K562 (cell line): ENCODE measurements around the gene SORT1. TPM values are rescaled to one million over a fixed set of nuclear protein-coding genes. Genes with fewer than 3 reads are reported as not detected.

Experiments used
- ATAC-seq: fragments of 200-7000 bp; cut with Tn5 transposase; 3 replicates; pipeline ENCODE4 v1.9.1; 2020; ENCODE audit warnings: moderate library complexity
- BruUV-seq: library from RNA; stranded (reverse); fragments of 400-500 nt; replicated peaks from 2 replicates; lab custom pipeline; 2021; lab: Mats Ljungman, UMichigan
- CTCF ChIA-PET: fragments of 300-600 bp; formaldehyde crosslinking; extraction: SDS; loops from one replicate; lab custom pipeline; 2021; ENCODE audit warnings: low intra/inter-chr PET ratio; lab: Yijun Ruan, JAX
- POLR2A ChIA-PET: fragments of 300-600, 350-650 bp; sonication (Branson Sonifier 250); formaldehyde crosslinking; extraction: SDS; loops from one replicate; lab custom pipeline; 2021; ENCODE audit warnings: antibody characterized with exemption, inconsistent platforms; lab: Yijun Ruan, JAX
- DNase-seq, 4 experiments: peaks; one replicate each; pipeline versions ENCODE4 v3.0.0 to v3.0.0-alpha.2; 2011 to 2018; ENCODE audit warnings: low spot score in 3 of 4, mixed read lengths in 3 of 4; ENCODE audit errors: extremely low read depth in 1 of 4
- FAIRE-seq: peaks from 2 replicates; lab custom pipeline; 2011; peaks lifted over from hg19 to GRCh38; lab: Jason Lieb, UNC
- H2AFZ ChIP-seq: 2 replicates; pipeline ENCODE4 v1.6.0; 2011; ENCODE audit warnings: low read depth, low read length, control low read depth, inconsistent platforms
- H3K27ac ChIP-seq: fragments of 200-600 bp; 3 replicates; pipeline ENCODE4 v1.8.0; 2011; ENCODE audit warnings: low read depth, mild to moderate bottlenecking, control low read depth, inconsistent platforms, low read length, moderate library complexity, mixed read lengths; ENCODE audit errors: extremely low read depth
- H3K27me3 ChIP-seq, 2 experiments: fragments of 300-600 bp in 1 of 2; 2 replicates in 1 of 2; 3 replicates in 1 of 2; pipeline versions ENCODE4 v1.6.0 to v1.8.0; 2011; ENCODE audit warnings: inconsistent platforms in 2 of 2, low read length in 2 of 2, mild to moderate bottlenecking in 1 of 2, mixed read lengths in 1 of 2, moderate library complexity in 1 of 2; ENCODE audit not compliant: control insufficient read depth in 2 of 2, insufficient read depth in 2 of 2
- H3K36me3 ChIP-seq: fragments of 300-600 bp; 3 replicates; pipeline ENCODE4 v1.8.0; 2011; ENCODE audit warnings: mild to moderate bottlenecking, low read length, inconsistent platforms; ENCODE audit not compliant: control insufficient read depth, insufficient read depth
- H3K4me1 ChIP-seq, 2 experiments: fragments of 200-600 bp in 1 of 2; replicated peaks in 1 of 2; 2 replicates in 1 of 2; 3 replicates in 1 of 2; pipeline versions ENCODE4 v1.5.1 to v1.8.0; 2011; ENCODE audit warnings: inconsistent platforms in 2 of 2, low read length in 2 of 2, mild to moderate bottlenecking in 1 of 2, mixed read lengths in 1 of 2, moderate library complexity in 1 of 2; ENCODE audit not compliant: control insufficient read depth in 2 of 2, insufficient read depth in 2 of 2
- H3K4me2 ChIP-seq: 2 replicates; pipeline ENCODE4 v1.6.1; 2011; ENCODE audit warnings: low read length, control low read depth, inconsistent platforms, mixed read lengths; ENCODE audit not compliant: insufficient read depth
- H3K4me3 ChIP-seq: fragments of 200-600 bp; sonication (generic), shearing (Covaris generic); 2 replicates; pipeline ENCODE4 v1.5.1; 2016; ENCODE audit warnings: control low read depth, inconsistent platforms
- H3K79me2 ChIP-seq: fragments of 200-600 bp; 3 replicates; pipeline ENCODE4 v1.8.0; 2011; ENCODE audit warnings: low read length, inconsistent platforms; ENCODE audit not compliant: control insufficient read depth, insufficient read depth
- H3K9ac ChIP-seq, 2 experiments: 2 replicates each; pipeline versions ENCODE4 v1.6.0 to v1.6.1; 2011; ENCODE audit warnings: low read depth in 2 of 2, low read length in 2 of 2, control low read depth in 1 of 2, inconsistent platforms in 1 of 2, mild to moderate bottlenecking in 1 of 2, mixed read lengths in 1 of 2; ENCODE audit not compliant: insufficient read depth in 1 of 2
- H3K9me1 ChIP-seq: one replicate; pipeline ENCODE4 v1.6.0; 2011; ENCODE audit warnings: inconsistent platforms, mild to moderate bottlenecking, low read length, moderate library complexity; ENCODE audit not compliant: control insufficient read depth, insufficient read depth
- H3K9me3 ChIP-seq: replicated peaks from 2 replicates; pipeline ENCODE4 v1.5.1; 2011; ENCODE audit warnings: low read depth, low read length, inconsistent platforms; ENCODE audit not compliant: control insufficient read depth, insufficient read depth
- H4K20me1 ChIP-seq: replicated peaks from 2 replicates; pipeline ENCODE4 v1.6.1; 2011; ENCODE audit warnings: low read length, inconsistent platforms, mixed read lengths; ENCODE audit not compliant: control insufficient read depth, insufficient read depth
- BMI1 ChIP-seq: fragments of 150-350 bp; IDR thresholded peaks from 2 replicates; pipeline ENCODE4 v1.6.1; 2014; ENCODE audit warnings: low read length
- EGR1 ChIP-seq: fragments of 450-650 bp; conservative IDR thresholded peaks from 2 replicates; pipeline ENCODE4 v1.6.1; 2017; ENCODE audit warnings: mild to moderate bottlenecking
- FOXM1 ChIP-seq, 2 experiments: fragments of 450-650 bp in 1 of 2; sonication (generic) in 1 of 2; formaldehyde crosslinking in 1 of 2; IDR thresholded peaks; 2 replicates each; pipeline versions ENCODE4 v1.6.1 to v1.9.0; 2017 to 2022; ENCODE audit warnings: low read depth in 2 of 2, mild to moderate bottlenecking in 2 of 2, missing genetic modification reagents in 1 of 2, moderate library complexity in 1 of 2
- HMGN3 ChIP-seq: IDR thresholded peaks from 2 replicates; pipeline ENCODE4 v1.6.1; 2011; ENCODE audit warnings: borderline replicate concordance, low read depth, mild to moderate bottlenecking, mixed read lengths, low read length; ENCODE audit not compliant: insufficient read length; ENCODE audit errors: extremely low read depth
- MBD1 ChIP-seq: fragments of 250-450 bp; sonication (Bioruptor Pico); IDR thresholded peaks from 2 replicates; pipeline ENCODE4 v1.8.0; 2022; ENCODE audit warnings: inconsistent platforms
- NFIC ChIP-seq: fragments of 450-650 bp; IDR thresholded peaks from 2 replicates; pipeline ENCODE4 v1.6.1; 2017; ENCODE audit warnings: mild to moderate bottlenecking, inconsistent platforms
- NFXL1 ChIP-seq: fragments of 450-650 bp; formaldehyde crosslinking; IDR thresholded peaks from 2 replicates; pipeline ENCODE4 v1.4.0; 2021; ENCODE audit warnings: mild to moderate bottlenecking
- NR0B1 ChIP-seq: fragments of 450-650 bp; IDR thresholded peaks from one replicate; pipeline ENCODE4 v1.6.1; 2018; ENCODE audit warnings: mild to moderate bottlenecking, moderate library complexity; ENCODE audit not compliant: partially characterized antibody
- NR1H2 ChIP-seq: sonication (generic); formaldehyde crosslinking; IDR thresholded peaks from 2 replicates; pipeline ENCODE4 v1.4.0; 2020; ENCODE audit warnings: mild to moderate bottlenecking, missing genetic modification reagents
- PRDM10 ChIP-seq: fragments of 450-650 bp; IDR thresholded peaks from 2 replicates; pipeline ENCODE4 v1.6.1; 2018; ENCODE audit not compliant: partially characterized antibody
- PTBP1 ChIP-seq: fragments of 200-400 bp; formaldehyde crosslinking; IDR thresholded peaks from 2 replicates; pipeline ENCODE4 v1.6.1; 2017; ENCODE audit warnings: low read depth, low read length
- RBM34 ChIP-seq: fragments of 200-400 bp; formaldehyde crosslinking; IDR thresholded peaks from 2 replicates; pipeline ENCODE4 v1.6.1; 2018; ENCODE audit warnings: low read length, borderline replicate concordance; ENCODE audit not compliant: insufficient read depth
- RHOXF2B ChIP-seq: fragments of 250-450 bp; sonication (Bioruptor Pico); conservative IDR thresholded peaks from 2 replicates; pipeline ENCODE4 v1.5.1; 2021
- SMARCB1 ChIP-seq: IDR thresholded peaks from 2 replicates; pipeline ENCODE4 v1.6.1; 2011; ENCODE audit warnings: improper control_type of control experiment, low read depth; ENCODE audit not compliant: insufficient read length
- ZKSCAN1 ChIP-seq: fragments of 150-350 bp; IDR thresholded peaks from 2 replicates; pipeline ENCODE4 v1.6.1; 2016; ENCODE audit warnings: low read depth, low read length
- ZKSCAN3 ChIP-seq: fragments of 250-450 bp; sonication (Bioruptor Pico); IDR thresholded peaks from 2 replicates; pipeline ENCODE4 v1.4.0; 2020
- ZNF316 ChIP-seq: fragments of 450-650 bp; IDR thresholded peaks from 2 replicates; pipeline ENCODE4 v1.6.1; 2016
- WGBS: fragments of 100-300 bp; shearing (Covaris generic); methylation state at CpG from one replicate; pipeline ENCODE4 v1.1.6; 2016; ENCODE audit warnings: low coverage, mixed read lengths; ENCODE audit not compliant: insufficient coverage; ENCODE audit errors: missing lambda C conversion rate; 5-methylcytosine and 5-hydroxymethylcytosine counted together
- in situ Hi-C: fragments of 300-500 bp; cut with MboI; formaldehyde crosslinking; loops from 4 replicates; pipeline ENCODE4 v1.15.0; 2018; ENCODE audit warnings: inconsistent platforms, mixed read lengths
- intact Hi-C: fragments of 100-400 bp; cut with micrococcal nuclease; formaldehyde crosslinking; loops from 2 replicates; pipeline ENCODE4 v1.14.2; 2022
- polyA plus RNA-seq, 8 experiments: library from polyadenylated mRNA; depleted of rRNA in 4 of 8; stranded (reverse) in 5 of 8; unstranded in 3 of 8; fragments of >200 nt; fragmentation: Nextera tagmentation in 2 of 8; fragmentation: Illumina TruSeq in 1 of 8; extraction: Ambion mirVana in 2 of 8; extraction: Trizol in 1 of 8; gene quantifications; 2 replicates each; pipeline versions ENCODE4 v1.2.1 to v1.2.3, GENCODE V29; 2011 to 2014; ENCODE audit warnings: inconsistent platforms in 1 of 8, missing spikeins in 1 of 8
- total RNA-seq, 7 experiments: library from RNA; depleted of rRNA in 6 of 7; stranded (reverse); fragments of >200 nt in 6 of 7; fragmentation: Illumina TruSeq in 2 of 7; extraction: Trizol in 2 of 7; gene quantifications; 2 replicates each; pipeline versions ENCODE4 v1.2.1 to v1.2.3, GENCODE V29; 2011 to 2021; ENCODE audit warnings: low replicate concordance in 1 of 7

The SORT1 gene
- total and polyA plus RNA-seq, 9 of the 15 experiments (the other 6 are each of a cell fraction or from before 2014, with no cell fraction given): 27.4 to 112 (median 65.0) TPM

GRCh38 chr1:109385417-109385816, 12.3 kb downstream of the SORT1 start:
- Histone ChIP-seq H3K79me2 (peaks cover 99% of the 10 kb centered on the region), H4K20me1 (no peaks in the 10 kb centered on the region), H3K9me3 (peaks cover 2% of the 10 kb centered on the region; the same call in 1 of the 2 replicates), H3K4me2 (peak overlapping the region; percentile 34), H3K4me3 (no peak overlapping the region), H3K9me1 (no peaks in the 10 kb centered on the region), H3K27me3 (no peaks in the 10 kb centered on the region), H2AFZ (no peak overlapping the region), H3K36me3 (peaks cover 16% of the 10 kb centered on the region; the same call in 2 of the 3 replicates), H3K9ac (peak overlapping the region; percentile 13 to 67; a peak in 3 of 4 replicates), H3K27ac (peak overlapping the region; percentile 45), H3K4me1 (peaks cover 25 to 76% of the 10 kb centered on the region in 2 experiments)
- intact Hi-C loops (no loop called here), in situ Hi-C loops (no loop called here)
- ATAC-seq (no peak), DNase-seq (no peak), FAIRE-seq (no peak)
- ChIA-PET POLR2A (no interaction called here), CTCF (no interaction called here)
- WGBS: 46% methylated on average over 2 of the region's 2 CpGs
- TF ChIP-seq ZNF316 (no peak), EGR1 (no peak), RHOXF2B (CRISPR knock-in tag) (no peak), MBD1 (CRISPR knock-in tag) (no peak), ZKSCAN1 (no peak), NR0B1 (no peak), NR1H2 (CRISPR knock-in tag) (no peak), NFXL1 (CRISPR knock-in tag) (no peak), HMGN3 (no peak), FOXM1 (IDR thresholded peaks at IDR 0.05; ENCODE audit: low read depth) (no peak), FOXM1 (CRISPR knock-in tag; IDR thresholded peaks at IDR 0.05; ENCODE audit: low read depth) (no peak), PTBP1 (no peak), BMI1 (no peak), RBM34 (no peak), ZKSCAN3 (CRISPR knock-in tag) (no peak), PRDM10 (no peak), NFIC (peak; percentile 17; the same call in 1 of the 2 replicates), SMARCB1 (peak; percentile 64)
- no TSS peak for BruUV-seq
